ENCODE results near the gene BCL11A. TPM values are rescaled to one million over a fixed set of nuclear protein-coding genes. Genes with fewer than 3 reads are reported as not detected.

BCL11A gene
- total RNA-seq, 2 experiments from 2014 or later: not detected

GRCh38 chr2:60513996-60514395 is 39.5 kb downstream of the BCL11A start:
- H3K4me3 Mint-ChIP-seq: no peak overlapping the region
- no peak for DNase-seq
- H3K27me3 Mint-ChIP-seq: peaks cover 27% of the 10 kb centered on the region
- no peaks in the 10 kb centered on the region for H3K4me1 Mint-ChIP-seq
- CTCF ChIA-PET: no interaction called here
- H3K36me3 Mint-ChIP-seq (ENCODE audit: low read depth): no peaks in the 10 kb centered on the region
- no peaks in the 10 kb centered on the region for H3K9me3 Mint-ChIP-seq
- POLR2A ChIA-PET: no interaction called here
- no peak overlapping the region for H3K27ac Mint-ChIP-seq

- Mint-ChIP-seq H3K4me1 (no peaks in the 10 kb centered on the region), H3K9me3 (no peaks in the 10 kb centered on the region), H3K36me3 (ENCODE audit: low read depth) (no peaks in the 10 kb centered on the region), H3K4me3 (no peak overlapping the region), H3K27ac (no peak overlapping the region), H3K27me3 (peaks cover 27% of the 10 kb centered on the region)
- POLR2A ChIA-PET: no interaction called here
- CTCF ChIA-PET: no interaction called here
- DNase-seq: no peak
These were observed 40.3 kb downstream of the BCL11A start for GRCh38 chr2:60513191-60513590.

- CTCF ChIA-PET: no interaction called here
- Mint-ChIP-seq H3K27ac (no peak overlapping the region), H3K9me3 (no peaks in the 10 kb centered on the region), H3K27me3 (peaks cover 27% of the 10 kb centered on the region), H3K4me3 (no peak overlapping the region), H3K4me1 (no peaks in the 10 kb centered on the region), H3K36me3 (ENCODE audit: low read depth) (no peaks in the 10 kb centered on the region)
- DNase-seq: no peak
- POLR2A ChIA-PET: no interaction called here
These were observed 40.8 kb downstream of the BCL11A start for GRCh38 chr2:60512641-60513040.

- no peak overlapping the region for H3K27ac Mint-ChIP-seq
- H3K9me3 Mint-ChIP-seq: no peaks in the 10 kb centered on the region
- H3K4me1 Mint-ChIP-seq: no peaks in the 10 kb centered on the region
- H3K27me3 Mint-ChIP-seq: peaks cover 26% of the 10 kb centered on the region
- no peaks in the 10 kb centered on the region for H3K36me3 Mint-ChIP-seq (ENCODE audit: low read depth)
- ChIA-PET POLR2A (no interaction called here), CTCF (interaction anchor here (0.6 kb wide), 1 partner anchor 11 kb away, joined by 3 read pairs; no protein-coding TSS in a partner anchor)
- no peak overlapping the region for H3K4me3 Mint-ChIP-seq
- no peak for DNase-seq
These were observed 41.3 kb downstream of the BCL11A start for GRCh38 chr2:60512062-60512622.

GRCh38 chr2:60510713-60511112 is 42.7 kb downstream of the BCL11A start:
- peaks cover 21% of the 10 kb centered on the region for H3K27me3 Mint-ChIP-seq
- no peaks in the 10 kb centered on the region for H3K9me3 Mint-ChIP-seq
- H3K4me3 Mint-ChIP-seq: no peak overlapping the region
- no peak overlapping the region for H3K27ac Mint-ChIP-seq
- no peaks in the 10 kb centered on the region for H3K4me1 Mint-ChIP-seq
- DNase-seq: no peak
- ChIA-PET POLR2A (no interaction called here), CTCF (no interaction called here)
- no peaks in the 10 kb centered on the region for H3K36me3 Mint-ChIP-seq (ENCODE audit: low read depth)

- Mint-ChIP-seq H3K4me3 (no peak overlapping the region), H3K27ac (no peak overlapping the region), H3K27me3 (peaks cover 19% of the 10 kb centered on the region), H3K9me3 (no peaks in the 10 kb centered on the region), H3K4me1 (no peaks in the 10 kb centered on the region), H3K36me3 (ENCODE audit: low read depth) (no peaks in the 10 kb centered on the region)
- CTCF ChIA-PET: no interaction called here
- no peak for DNase-seq
- POLR2A ChIA-PET: no interaction called here
These were observed 44.4 kb downstream of the BCL11A start for GRCh38 chr2:60509066-60509465.

- H3K36me3 Mint-ChIP-seq (ENCODE audit: low read depth): no peaks in the 10 kb centered on the region
- H3K27me3 Mint-ChIP-seq: peaks cover 18% of the 10 kb centered on the region
- no peaks in the 10 kb centered on the region for H3K9me3 Mint-ChIP-seq
- ChIA-PET POLR2A (no interaction called here), CTCF (no interaction called here)
- no peaks in the 10 kb centered on the region for H3K4me1 Mint-ChIP-seq
- H3K27ac Mint-ChIP-seq: no peak overlapping the region
- DNase-seq: no peak
- H3K4me3 Mint-ChIP-seq: no peak overlapping the region
These were observed 45.0 kb downstream of the BCL11A start for GRCh38 chr2:60508339-60508917.

- DNase-seq: no peak
- no peaks in the 10 kb centered on the region for H3K9me3 Mint-ChIP-seq
- H3K4me1 Mint-ChIP-seq: no peaks in the 10 kb centered on the region
- ChIA-PET CTCF (interaction anchor here (1.8 kb wide), 1 partner anchor 75 kb away, joined by 6 read pairs; no protein-coding TSS in a partner anchor), POLR2A (no interaction called here)
- H3K4me3 Mint-ChIP-seq: no peak overlapping the region
- no peak overlapping the region for H3K27ac Mint-ChIP-seq
- H3K27me3 Mint-ChIP-seq: peaks cover 15% of the 10 kb centered on the region
- H3K36me3 Mint-ChIP-seq (ENCODE audit: low read depth): no peaks in the 10 kb centered on the region
These were observed 46.1 kb downstream of the BCL11A start for GRCh38 chr2:60507211-60507965.

GRCh38 chr2:60505880-60506260 is 47.6 kb downstream of the BCL11A start:
- Mint-ChIP-seq H3K27me3 (peaks cover 11% of the 10 kb centered on the region), H3K4me3 (no peak overlapping the region), H3K9me3 (no peaks in the 10 kb centered on the region), H3K36me3 (ENCODE audit: low read depth) (no peaks in the 10 kb centered on the region), H3K4me1 (no peaks in the 10 kb centered on the region), H3K27ac (no peak overlapping the region)
- POLR2A ChIA-PET: interaction anchor here (0.9 kb wide), 1 partner anchor 11 kb away, joined by 3 read pairs; no protein-coding TSS in a partner anchor
- no peak for DNase-seq
- CTCF ChIA-PET: interaction anchor here (1.8 kb wide), 1 partner anchor 76 kb away, joined by 6 read pairs; no protein-coding TSS in a partner anchor

GRCh38 chr2:60505240-60505879 is 48.1 kb downstream of the BCL11A start:
- Mint-ChIP-seq H3K4me1 (no peaks in the 10 kb centered on the region), H3K27ac (no peak overlapping the region), H3K27me3 (peaks cover 10% of the 10 kb centered on the region), H3K4me3 (no peak overlapping the region), H3K9me3 (no peaks in the 10 kb centered on the region), H3K36me3 (ENCODE audit: low read depth) (no peaks in the 10 kb centered on the region)
- ChIA-PET CTCF (no interaction called here), POLR2A (interaction anchor here (0.9 kb wide), 1 partner anchor 11 kb away, joined by 3 read pairs; no protein-coding TSS in a partner anchor)
- DNase-seq: no peak

GRCh38 chr2:60504049-60504448 is 49.4 kb downstream of the BCL11A start:
- H3K36me3 Mint-ChIP-seq (ENCODE audit: low read depth): no peaks in the 10 kb centered on the region
- H3K4me3 Mint-ChIP-seq: no peak overlapping the region
- peaks cover 2% of the 10 kb centered on the region for H3K27me3 Mint-ChIP-seq
- no peaks in the 10 kb centered on the region for H3K9me3 Mint-ChIP-seq
- H3K27ac Mint-ChIP-seq: no peak overlapping the region
- H3K4me1 Mint-ChIP-seq: peaks cover 2% of the 10 kb centered on the region
- DNase-seq: no peak
- POLR2A ChIA-PET: no interaction called here
- CTCF ChIA-PET: interaction anchor here (0.6 kb wide), 1 partner anchor 217 kb away, joined by 3 read pairs; no protein-coding TSS in a partner anchor

GRCh38 chr2:60502144-60502543 is 51.3 kb downstream of the BCL11A start:
- peaks cover 2% of the 10 kb centered on the region for H3K27me3 Mint-ChIP-seq
- POLR2A ChIA-PET: no interaction called here
- peaks cover 9% of the 10 kb centered on the region for H3K4me1 Mint-ChIP-seq
- no peak for DNase-seq
- H3K27ac Mint-ChIP-seq: no peak overlapping the region
- no peaks in the 10 kb centered on the region for H3K36me3 Mint-ChIP-seq (ENCODE audit: low read depth)
- H3K9me3 Mint-ChIP-seq: no peaks in the 10 kb centered on the region
- H3K4me3 Mint-ChIP-seq: no peak overlapping the region
- CTCF ChIA-PET: no interaction called here

- Mint-ChIP-seq H3K4me1 (peaks cover 9% of the 10 kb centered on the region), H3K4me3 (no peak overlapping the region), H3K9me3 (no peaks in the 10 kb centered on the region), H3K36me3 (ENCODE audit: low read depth) (no peaks in the 10 kb centered on the region), H3K27ac (no peak overlapping the region), H3K27me3 (peaks cover 2% of the 10 kb centered on the region)
- CTCF ChIA-PET: interaction anchor here (0.7 kb wide), 1 partner anchor 11 kb away, joined by 3 read pairs; no protein-coding TSS in a partner anchor
- DNase-seq: no peak
- POLR2A ChIA-PET: no interaction called here
These were observed 52.6 kb downstream of the BCL11A start for GRCh38 chr2:60500861-60501260.
